Testis (tissue), 3 donors: Measurements from ENCODE around the gene EMC10. TPM values are rescaled to one million over a fixed set of nuclear protein-coding genes. Genes with fewer than 3 reads are reported as not detected.
"Not testable (repeated sequence)": the region's sequence is repeated elsewhere in the genome, so short reads cannot be mapped to it uniquely, and the experiment has no call there.

Experiments used
- DNase-seq: peaks from one replicate; pipeline ENCODE4 v3.0.0-alpha.2; 2019
- H3K27ac ChIP-seq, 2 donors: fragments of 200-600 bp; sonication (generic); one replicate each; pipeline ENCODE4 v1.5.1; 2019
- H3K27me3 ChIP-seq: fragments of 200-600 bp; sonication (generic); one replicate; pipeline ENCODE4 v1.5.1; 2019
- H3K36me3 ChIP-seq: fragments of 200-600 bp; sonication (generic); one replicate; pipeline ENCODE4 v1.5.1; 2017; ENCODE audit warnings: low read depth; ENCODE audit errors: missing control alignments
- H3K4me1 ChIP-seq: fragments of 200-600 bp; sonication (generic); one replicate; pipeline ENCODE4 v1.5.1; 2019
- H3K4me3 ChIP-seq, 2 donors: fragments of 200-600 bp; sonication (generic); one replicate each; pipeline ENCODE4 v1.5.1; 2017 to 2019
- H3K9me3 ChIP-seq: fragments of 200-600 bp; sonication (generic); one replicate; pipeline ENCODE4 v1.5.1; 2017
- CTCF ChIP-seq, 3 experiments: fragments of 450-650 bp in 2 of 3; fragments of 200-600 bp in 1 of 3; sonication (generic) in 1 of 3; IDR thresholded peaks; one replicate each; pipeline ENCODE4 v1.5.1; 2016 to 2019; ENCODE audit warnings: antibody characterized with exemption in 3 of 3, mild to moderate bottlenecking in 2 of 3, moderate library complexity in 1 of 3
- POLR2A ChIP-seq: fragments of 450-650 bp; IDR thresholded peaks from one replicate; pipeline ENCODE4 v1.6.1; 2017; ENCODE audit warnings: antibody characterized with exemption, mild to moderate bottlenecking, moderate library complexity
- WGBS, 2 donors: methylation state at CpG; one replicate each; pipeline ENCODE4 v1.1.5; 2018; 5-methylcytosine and 5-hydroxymethylcytosine counted together
- intact Hi-C: fragments of 100-400 bp; cut with DNase I; formaldehyde crosslinking; loops from one replicate; pipeline ENCODE4 v1.15.1; 2023; ENCODE audit warnings: low total_unique reads
- polyA plus RNA-seq: library from polyadenylated mRNA; stranded (reverse); fragments of 350-450 nt; fragmentation: Illumina TruSeq; extraction: RNeasy Lipid Tissue Mini Kit (QIAGEN cat#74804); gene quantifications from one replicate; pipeline ENCODE4 v1.2.3, GENCODE V29; 2014; ENCODE audit warnings: low read depth, low replicate concordance; ENCODE audit not compliant: insufficient read depth
- total RNA-seq, 2 donors: library from RNA; depleted of rRNA; stranded (reverse); fragments of >200 nt; gene quantifications; one replicate each; pipeline ENCODE4 v1.2.3, GENCODE V29; 2016

Gene EMC10
- total and polyA plus RNA-seq, 3 donors from 2014 or later, result 162 to 311 (median 203) TPM

GRCh38 chr19:50434525-50434924 lies 41.8 kb upstream of the EMC10 start:
- H3K9me3 ChIP-seq, result no peaks in the 10 kb centered on the region
- H3K4me1 ChIP-seq, result peaks cover 9% of the 10 kb centered on the region
- no peaks in the 10 kb centered on the region for H3K36me3 ChIP-seq
- no peak for DNase-seq
- no peak overlapping the region for H3K27ac ChIP-seq
- 46 to 56% methylated on average over 7 to 12 of the region's 12 CpGs for WGBS, 2 donors
- H3K27me3 ChIP-seq, result no peaks in the 10 kb centered on the region
- TF ChIP-seq CTCF (IDR thresholded peaks at IDR 0.05), result no peak
- no peak for TF ChIP-seq POLR2A
- intact Hi-C loops, result no loop called here
- no peak overlapping the region for H3K4me3 ChIP-seq

DNA sequence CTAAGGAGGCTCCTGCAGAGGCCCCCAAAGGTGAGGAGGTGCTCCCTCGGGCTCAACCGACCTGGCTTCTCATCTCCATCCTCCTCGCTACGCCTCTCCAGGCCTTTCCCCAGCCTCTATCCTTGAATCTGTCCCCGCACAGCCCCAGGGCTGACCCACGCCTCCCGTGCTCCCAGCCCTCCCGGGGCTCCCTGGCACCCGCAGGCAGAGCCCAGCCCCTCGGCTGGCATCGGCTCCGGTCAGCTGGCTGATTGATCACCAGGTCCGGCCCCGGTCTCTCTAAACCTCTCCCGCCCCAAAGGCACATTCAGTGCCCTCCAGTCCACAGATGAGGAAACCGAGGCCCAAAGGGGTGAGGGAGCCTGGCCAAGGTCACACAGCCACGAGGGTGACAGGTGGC lies 41.1 kb upstream of the EMC10 start:
- 76 to 81% methylated on average over 16 to 17 of the region's 17 CpGs for WGBS, 2 donors
- Histone ChIP-seq H3K27ac (no peak overlapping the region), H3K4me1 (peaks cover 9% of the 10 kb centered on the region), H3K9me3 (no peaks in the 10 kb centered on the region), H3K27me3 (no peaks in the 10 kb centered on the region), H3K36me3 (no peaks in the 10 kb centered on the region), H3K4me3 (no peak overlapping the region)
- intact Hi-C loops, result no loop called here
- DNase-seq, result no peak
- TF ChIP-seq CTCF (IDR thresholded peaks at IDR 0.05) (no peak), POLR2A (no peak)

GRCh38 chr19:50435627-50436026 lies 40.7 kb upstream of the EMC10 start:
- Histone ChIP-seq H3K27ac (no peak overlapping the region), H3K36me3 (no peaks in the 10 kb centered on the region), H3K9me3 (no peaks in the 10 kb centered on the region), H3K4me3 (no peak overlapping the region), H3K4me1 (peaks cover 9% of the 10 kb centered on the region), H3K27me3 (no peaks in the 10 kb centered on the region)
- no peak for DNase-seq
- intact Hi-C loops, result no loop called here
- TF ChIP-seq CTCF (IDR thresholded peaks at IDR 0.05), result no peak
- no peak for TF ChIP-seq POLR2A
- WGBS, 2 donors, result 73 to 80% methylated on average over 6 to 12 of the region's 12 CpGs

GRCh38 chr19:50437862-50438449 lies 38.4 kb upstream of the EMC10 start:
- no peaks in the 10 kb centered on the region for H3K27me3 ChIP-seq
- DNase-seq, result no peak
- H3K4me3 ChIP-seq, result no peak overlapping the region
- no peak overlapping the region for H3K27ac ChIP-seq
- intact Hi-C loops, result no loop called here
- no peaks in the 10 kb centered on the region for H3K36me3 ChIP-seq
- H3K4me1 ChIP-seq, result no peaks in the 10 kb centered on the region
- WGBS, 2 donors, result 91 to 96% methylated on average over 5 of the region's 5 CpGs
- no peaks in the 10 kb centered on the region for H3K9me3 ChIP-seq
- TF ChIP-seq CTCF (IDR thresholded peaks at IDR 0.05) (no peak), POLR2A (no peak)

DNA sequence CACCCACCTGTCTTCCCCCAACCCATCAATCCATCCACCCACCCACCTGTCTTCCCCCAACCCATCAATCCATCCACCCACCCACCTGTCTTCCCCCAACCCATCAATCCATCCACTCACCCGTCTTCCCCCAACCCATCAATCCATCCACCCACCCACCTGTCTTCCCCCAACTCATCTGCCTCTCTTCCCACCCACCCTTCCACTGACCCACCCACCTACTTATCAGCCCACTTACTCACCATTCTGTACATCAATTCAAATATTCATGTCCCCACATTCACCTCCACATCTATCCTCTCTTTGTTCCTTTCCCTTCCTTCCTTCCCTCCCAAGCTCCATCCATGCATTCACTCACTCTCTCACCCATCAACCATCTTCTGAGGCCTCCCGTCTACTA lies 37.2 kb upstream of the EMC10 start:
- 78 to 79% methylated on average over 2 of the region's 2 CpGs for WGBS, 2 donors
- DNase-seq, H3K4me1 ChIP-seq, H3K4me3 ChIP-seq, H3K27me3 ChIP-seq, H3K9me3 ChIP-seq, H3K36me3 ChIP-seq, H3K27ac ChIP-seq, intact Hi-C loops: not testable (repeated sequence)
